IMR-90 (cell line): ENCODE data around the gene TNFRSF18. TPM values are rescaled to one million over a fixed set of nuclear protein-coding genes. Genes with fewer than 3 reads are reported as not detected.

Experiments
- ATAC-seq: fragments of 200-7000 bp; cut with Tn5 transposase; 2 replicates; pipeline ENCODE4 v1.9.1; 2020; ENCODE audit warnings: low read depth, mild to moderate bottlenecking, moderate library complexity
- BruUV-seq: library from RNA; stranded (reverse); fragments of 400-500 nt; replicated peaks from 2 replicates; lab custom pipeline; 2021; lab: Mats Ljungman, UMichigan
- CTCF ChIA-PET: fragments of 300-600 bp; formaldehyde crosslinking; extraction: SDS; loops from one replicate; lab custom pipeline; 2021; ENCODE audit warnings: antibody characterized with exemption; lab: Yijun Ruan, JAX
- POLR2A ChIA-PET: fragments of 300-600 bp; sonication (Branson Sonifier 250); formaldehyde crosslinking; loops from one replicate; lab custom pipeline; 2022; ENCODE audit warnings: antibody characterized with exemption; ENCODE audit not compliant: unreplicated experiment; lab: Charles Lee
- DNase-seq: peaks from one replicate; pipeline ENCODE4 v3.0.0; 2013
- H2AFZ ChIP-seq: replicated peaks from 2 replicates; pipeline ENCODE3; 2013; ENCODE audit warnings: low read length, mild to moderate bottlenecking; ENCODE audit not compliant: poor library complexity
- H2AK5ac ChIP-seq: 2 replicates; pipeline ENCODE4 v1.6.1; 2013; ENCODE audit warnings: low read depth, low read length, inconsistent platforms
- H2AK9ac ChIP-seq: replicated peaks from 2 replicates; pipeline ENCODE3; 2013; ENCODE audit warnings: mild to moderate bottlenecking, low read depth, low read length, moderate library complexity; ENCODE audit not compliant: poor library complexity
- H2BK120ac ChIP-seq: 2 replicates; pipeline ENCODE4 v1.6.1; 2013; ENCODE audit warnings: low read depth, low read length, inconsistent platforms
- H2BK15ac ChIP-seq: 3 replicates; pipeline ENCODE4 v1.6.1; 2013; ENCODE audit warnings: low read depth, low read length, inconsistent platforms
- H2BK20ac ChIP-seq: 2 replicates; pipeline ENCODE4 v1.6.1; 2013; ENCODE audit warnings: low read depth, mild to moderate bottlenecking, inconsistent platforms, low read length, moderate library complexity
- H2BK5ac ChIP-seq: 2 replicates; pipeline ENCODE4 v1.6.1; 2013; ENCODE audit warnings: mild to moderate bottlenecking, low read depth, low read length, inconsistent platforms; ENCODE audit not compliant: poor library complexity, severe bottlenecking
- H3K14ac ChIP-seq: replicated peaks from 2 replicates; pipeline ENCODE4 v1.6.1; 2013; ENCODE audit warnings: low read depth, low read length, inconsistent platforms
- H3K18ac ChIP-seq: 2 replicates; pipeline ENCODE4 v1.6.1; 2013; ENCODE audit warnings: low read depth, low read length, control low read depth
- H3K23ac ChIP-seq: 2 replicates; pipeline ENCODE4 v1.6.1; 2013; ENCODE audit warnings: low read depth, low read length, inconsistent platforms
- H3K27ac ChIP-seq: 2 replicates; pipeline ENCODE4 v1.5.1; 2013; ENCODE audit warnings: mild to moderate bottlenecking, control low read depth, low read length; ENCODE audit not compliant: insufficient read depth
- H3K27me3 ChIP-seq: 2 replicates; pipeline ENCODE4 v1.6.1; 2013; ENCODE audit warnings: low read length; ENCODE audit not compliant: control insufficient read depth, insufficient read depth
- H3K36me3 ChIP-seq: 2 replicates; pipeline ENCODE4 v1.6.1; 2013; ENCODE audit warnings: low read length, mixed read lengths; ENCODE audit not compliant: control insufficient read depth, insufficient read depth
- H3K4ac ChIP-seq: 2 replicates; pipeline ENCODE4 v1.6.1; 2013; ENCODE audit warnings: low read depth, low read length, inconsistent platforms
- H3K4me1 ChIP-seq: 2 replicates; pipeline ENCODE4 v1.6.1; 2013; ENCODE audit warnings: low read length, mixed read lengths; ENCODE audit not compliant: control insufficient read depth, insufficient read depth
- H3K4me2 ChIP-seq: 2 replicates; pipeline ENCODE4 v1.6.1; 2013; ENCODE audit warnings: low read depth, mild to moderate bottlenecking, control low read depth, low read length, moderate library complexity
- H3K4me3 ChIP-seq: 2 replicates; pipeline ENCODE4 v1.5.1; 2013; ENCODE audit warnings: low read depth, mild to moderate bottlenecking, control low read depth, low read length, moderate library complexity; ENCODE audit not compliant: insufficient read depth
- H3K56ac ChIP-seq: 2 replicates; pipeline ENCODE4 v1.6.1; 2013; ENCODE audit warnings: low read length, inconsistent platforms; ENCODE audit not compliant: insufficient read depth; ENCODE audit errors: extremely low read depth
- H3K79me1 ChIP-seq, 2 experiments: 2 replicates each; pipeline ENCODE4 v1.6.1; 2013; ENCODE audit warnings: low read length in 2 of 2, inconsistent platforms in 1 of 2, low read depth in 1 of 2
- H3K9ac ChIP-seq: 2 replicates; pipeline ENCODE4 v1.6.1; 2013; ENCODE audit warnings: low read depth, low read length, control low read depth
- H3K9me1 ChIP-seq: 2 replicates; pipeline ENCODE4 v1.6.1; 2013; ENCODE audit warnings: low read length, inconsistent platforms; ENCODE audit not compliant: insufficient read depth
- H3K9me3 ChIP-seq: 2 replicates; pipeline ENCODE4 v1.6.1; 2013; ENCODE audit warnings: low read length; ENCODE audit not compliant: control insufficient read depth, insufficient read depth
- H4K20me1 ChIP-seq: 2 replicates; pipeline ENCODE4 v1.6.1; 2013; ENCODE audit warnings: low read length, inconsistent platforms; ENCODE audit not compliant: insufficient read depth
- H4K5ac ChIP-seq: 2 replicates; pipeline ENCODE4 v1.6.1; 2013; ENCODE audit warnings: mild to moderate bottlenecking, low read depth, low read length, control low read depth
- H4K8ac ChIP-seq, 2 experiments: 2 replicates each; pipeline ENCODE4 v1.6.1; 2013; ENCODE audit warnings: low read depth in 2 of 2, low read length in 2 of 2, control low read depth in 1 of 2, inconsistent platforms in 1 of 2
- H4K91ac ChIP-seq: 2 replicates; pipeline ENCODE4 v1.6.1; 2013; ENCODE audit warnings: low read depth, low read length, inconsistent platforms; ENCODE audit not compliant: insufficient read depth
- CEBPB ChIP-seq: IDR thresholded peaks from 2 replicates; pipeline ENCODE4 v1.6.1; 2012; ENCODE audit warnings: low read depth, low read length, improper control_type of control experiment
- CTCF ChIP-seq: conservative IDR thresholded peaks from 2 replicates; pipeline ENCODE4 v1.5.1; 2012; ENCODE audit warnings: mild to moderate bottlenecking, low read depth, low read length, improper control_type of control experiment
- ELK1 ChIP-seq: fragments of 150-350 bp; IDR thresholded peaks from 2 replicates; pipeline ENCODE4 v1.6.1; 2016; ENCODE audit warnings: low read depth, mild to moderate bottlenecking, low read length, moderate library complexity, borderline replicate concordance
- FOS ChIP-seq: fragments of 150-350 bp; IDR thresholded peaks from 2 replicates; pipeline ENCODE4 v1.6.1; 2016; ENCODE audit warnings: low read depth, low read length
- MAFK ChIP-seq: IDR thresholded peaks from 2 replicates; pipeline ENCODE4 v1.6.1; 2012; ENCODE audit warnings: low read depth, low read length, improper control_type of control experiment
- MAZ ChIP-seq: IDR thresholded peaks from 2 replicates; pipeline ENCODE4 v1.6.1; 2012; ENCODE audit warnings: low read depth, mild to moderate bottlenecking, low read length, improper control_type of control experiment, moderate library complexity, borderline replicate concordance
- MXI1 ChIP-seq: IDR thresholded peaks from 2 replicates; pipeline ENCODE4 v1.6.1; 2012; ENCODE audit warnings: low read depth, mild to moderate bottlenecking, low read length, moderate library complexity, borderline replicate concordance
- POLR2A ChIP-seq: IDR thresholded peaks from 2 replicates; pipeline ENCODE4 v1.6.1; 2012; ENCODE audit warnings: mild to moderate bottlenecking, low read depth, low read length
- RAD21 ChIP-seq: IDR thresholded peaks from 2 replicates; pipeline ENCODE4 v1.6.1; 2012; ENCODE audit warnings: low read length, improper control_type of control experiment
- RFX5 ChIP-seq: IDR thresholded peaks from 2 replicates; pipeline ENCODE4 v1.8.0; 2012; ENCODE audit warnings: low read depth, mild to moderate bottlenecking, low read length, moderate library complexity
- SMC3 ChIP-seq: fragments of 150-350 bp; IDR thresholded peaks from 2 replicates; pipeline ENCODE4 v1.6.1; 2016; ENCODE audit warnings: low read depth, mild to moderate bottlenecking, antibody characterized with exemption, low read length, moderate library complexity
- WGBS, 2 experiments: methylation state at CpG; one replicate each; pipeline versions ENCODE4 v1.1.5 to v1.1.7; 2013; ENCODE audit warnings: missing lambda C conversion rate in 2 of 2; ENCODE audit not compliant: insufficient read length in 1 of 2; ENCODE audit errors: extremely low coverage in 2 of 2; 5-methylcytosine and 5-hydroxymethylcytosine counted together
- dilution Hi-C: fragments of 300-500 bp; cut with HindIII; formaldehyde crosslinking; loops from one replicate; pipeline ENCODE4 v1.14.3; 2018; ENCODE audit warnings: low sequenced_read_pairs; ENCODE audit not compliant: unreplicated experiment
- in situ Hi-C: fragments of 300-500 bp; cut with MboI; formaldehyde crosslinking; loops from 3 replicates; pipeline ENCODE4 v1.14.3; 2019; ENCODE audit warnings: low sequenced_read_pairs, inconsistent platforms, mixed read lengths
- intact Hi-C: fragments of 100-400 bp; cut with micrococcal nuclease; formaldehyde crosslinking; loops from 2 replicates; pipeline ENCODE4 v1.10.0; 2022
- polyA plus RNA-seq, 3 experiments: library from polyadenylated mRNA; depleted of rRNA; stranded (reverse); fragments of >200 nt; gene quantifications; 2 replicates each; pipeline ENCODE4 v1.2.3, GENCODE V29; 2012; ENCODE audit warnings: low replicate concordance in 1 of 3
- total RNA-seq: library from RNA; depleted of rRNA; stranded (reverse); fragments of >200 nt; gene quantifications from 2 replicates; pipeline ENCODE4 v1.2.3, GENCODE V29; 2012

The TNFRSF18 gene
- total and polyA plus RNA-seq, 2 of the 4 experiments (the other 2 are of a cell fraction) = 0.18 to 1.0 TPM

- Histone ChIP-seq H3K9ac (no peak overlapping the region), H3K36me3 (peaks cover 8% of the 10 kb centered on the region; the same call in 1 of the 2 replicates), H2BK20ac (no peak overlapping the region), H2AK9ac (no peak overlapping the region), H4K8ac (no peak overlapping the region), H3K23ac (no peak overlapping the region), H3K4me2 (no peak overlapping the region), H2BK15ac (no peak overlapping the region), H3K79me1 (no peaks in the 10 kb centered on the region; a peak in 1 of 4 replicates), H4K20me1 (no peaks in the 10 kb centered on the region; the same call in 1 of the 2 replicates), H3K27me3 (no peaks in the 10 kb centered on the region), H3K9me1 (no peaks in the 10 kb centered on the region), H3K4me3 (no peak overlapping the region), H2AFZ (no peak overlapping the region), H3K9me3 (no peaks in the 10 kb centered on the region), H2BK120ac (no peak overlapping the region), H3K18ac (no peak overlapping the region), H3K27ac (no peak overlapping the region), H3K4me1 (peaks cover 13% of the 10 kb centered on the region), H3K4ac (no peak overlapping the region), H4K91ac (no peak overlapping the region), H2AK5ac (no peak overlapping the region), H3K14ac (no peak overlapping the region), H2BK5ac (no peak overlapping the region), H3K56ac (no peak overlapping the region), H4K5ac (no peak overlapping the region)
- dilution Hi-C loops = no loop called here
- WGBS, 2 experiments = 51% methylated on average over 19 of the region's 45 CpGs; no CpG with 5 or more reads in 1 of the 2 experiments
- ATAC-seq (no peak), DNase-seq (no peak)
- BruUV-seq = no TSS peak
- in situ Hi-C loops = no loop called here
- intact Hi-C loops = no loop called here
- ChIA-PET CTCF (no interaction called here), POLR2A (no interaction called here)
- TF ChIP-seq RAD21 (no peak), MXI1 (no peak), MAFK (no peak), POLR2A (no peak), CTCF (no peak), SMC3 (no peak), RFX5 (no peak), MAZ (no peak), FOS (no peak), CEBPB (no peak), ELK1 (no peak)
These were observed 39.6 kb upstream of the TNFRSF18 start for GRCh38 chr1:1245817-1246576.
